ENCODE data around the gene CREB3L2.

CREB3L2 gene

GRCh38 chr7:137920637-137921399 is 81.1 kb downstream of the CREB3L2 start:
- H3K9me3 ChIP-seq (ENCODE audit: control insufficient read depth, insufficient read depth, low read depth, low read length), result no peaks in the 10 kb centered on the region
- H3K27ac ChIP-seq (ENCODE audit: extremely low read depth, low read depth, low read length), result no peak overlapping the region
- POLR2A ChIA-PET, result no interaction called here
- no peak overlapping the region for H3K4me3 ChIP-seq (ENCODE audit: low read depth, low read length)
- H3K36me3 ChIP-seq (ENCODE audit: control insufficient read depth in 2 of 2, insufficient read depth in 1 of 2, low read length in 2 of 2), result peaks cover 0 to 19% of the 10 kb centered on the region in 2 experiments; a peak in 1 of 3 replicates
- TF ChIP-seq, protein P1, sequence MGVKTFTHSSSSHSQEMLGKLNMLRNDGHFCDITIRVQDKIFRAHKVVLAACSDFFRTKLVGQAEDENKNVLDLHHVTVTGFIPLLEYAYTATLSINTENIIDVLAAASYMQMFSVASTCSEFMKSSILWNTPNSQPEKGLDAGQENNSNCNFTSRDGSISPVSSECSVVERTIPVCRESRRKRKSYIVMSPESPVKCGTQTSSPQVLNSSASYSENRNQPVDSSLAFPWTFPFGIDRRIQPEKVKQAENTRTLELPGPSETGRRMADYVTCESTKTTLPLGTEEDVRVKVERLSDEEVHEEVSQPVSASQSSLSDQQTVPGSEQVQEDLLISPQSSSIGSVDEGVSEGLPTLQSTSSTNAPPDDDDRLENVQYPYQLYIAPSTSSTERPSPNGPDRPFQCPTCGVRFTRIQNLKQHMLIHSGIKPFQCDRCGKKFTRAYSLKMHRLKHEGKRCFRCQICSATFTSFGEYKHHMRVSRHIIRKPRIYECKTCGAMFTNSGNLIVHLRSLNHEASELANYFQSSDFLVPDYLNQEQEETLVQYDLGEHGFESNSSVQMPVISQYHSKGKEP (tag by site-specific recombination; IDR thresholded peaks at IDR 0.05), result no peak
- H3K4me1 ChIP-seq (ENCODE audit: control insufficient read depth, insufficient read depth, low read length), result no peaks in the 10 kb centered on the region
- CTCF ChIA-PET, result interaction anchor here (0.7 to 1.2 kb wide), 3 partner anchors 17 to 102 kb away, joined by 3 to 5 read pairs (median 4); no protein-coding TSS in a partner anchor

GRCh38 chr7:137919987-137920386 is 81.9 kb downstream of the CREB3L2 start:
- CTCF ChIA-PET, result interaction anchor here (0.5 to 1.2 kb wide), 3 partner anchors 83 to 264 kb away, joined by 3 to 4 read pairs (median 3); no protein-coding TSS in a partner anchor
- Histone ChIP-seq H3K4me1 (ENCODE audit: control insufficient read depth, insufficient read depth, low read length) (no peaks in the 10 kb centered on the region), H3K9me3 (ENCODE audit: control insufficient read depth, insufficient read depth, low read depth, low read length) (no peaks in the 10 kb centered on the region), H3K36me3 (ENCODE audit: control insufficient read depth in 2 of 2, insufficient read depth in 1 of 2, low read length in 2 of 2) (peaks cover 0 to 18% of the 10 kb centered on the region in 2 experiments; a peak in 1 of 3 replicates), H3K4me3 (ENCODE audit: low read depth, low read length) (no peak overlapping the region), H3K27ac (ENCODE audit: extremely low read depth, low read depth, low read length) (no peak overlapping the region)
- POLR2A ChIA-PET, result no interaction called here
- TF ChIP-seq, protein P2, sequence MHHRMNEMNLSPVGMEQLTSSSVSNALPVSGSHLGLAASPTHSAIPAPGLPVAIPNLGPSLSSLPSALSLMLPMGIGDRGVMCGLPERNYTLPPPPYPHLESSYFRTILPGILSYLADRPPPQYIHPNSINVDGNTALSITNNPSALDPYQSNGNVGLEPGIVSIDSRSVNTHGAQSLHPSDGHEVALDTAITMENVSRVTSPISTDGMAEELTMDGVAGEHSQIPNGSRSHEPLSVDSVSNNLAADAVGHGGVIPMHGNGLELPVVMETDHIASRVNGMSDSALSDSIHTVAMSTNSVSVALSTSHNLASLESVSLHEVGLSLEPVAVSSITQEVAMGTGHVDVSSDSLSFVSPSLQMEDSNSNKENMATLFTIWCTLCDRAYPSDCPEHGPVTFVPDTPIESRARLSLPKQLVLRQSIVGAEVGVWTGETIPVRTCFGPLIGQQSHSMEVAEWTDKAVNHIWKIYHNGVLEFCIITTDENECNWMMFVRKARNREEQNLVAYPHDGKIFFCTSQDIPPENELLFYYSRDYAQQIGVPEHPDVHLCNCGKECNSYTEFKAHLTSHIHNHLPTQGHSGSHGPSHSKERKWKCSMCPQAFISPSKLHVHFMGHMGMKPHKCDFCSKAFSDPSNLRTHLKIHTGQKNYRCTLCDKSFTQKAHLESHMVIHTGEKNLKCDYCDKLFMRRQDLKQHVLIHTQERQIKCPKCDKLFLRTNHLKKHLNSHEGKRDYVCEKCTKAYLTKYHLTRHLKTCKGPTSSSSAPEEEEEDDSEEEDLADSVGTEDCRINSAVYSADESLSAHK (tag by site-specific recombination; IDR thresholded peaks at IDR 0.05), result no peak
- TF ChIP-seq ZNF843 (tag by site-specific recombination; IDR thresholded peaks at IDR 0.05), result no peak
- TF ChIP-seq, protein P3, sequence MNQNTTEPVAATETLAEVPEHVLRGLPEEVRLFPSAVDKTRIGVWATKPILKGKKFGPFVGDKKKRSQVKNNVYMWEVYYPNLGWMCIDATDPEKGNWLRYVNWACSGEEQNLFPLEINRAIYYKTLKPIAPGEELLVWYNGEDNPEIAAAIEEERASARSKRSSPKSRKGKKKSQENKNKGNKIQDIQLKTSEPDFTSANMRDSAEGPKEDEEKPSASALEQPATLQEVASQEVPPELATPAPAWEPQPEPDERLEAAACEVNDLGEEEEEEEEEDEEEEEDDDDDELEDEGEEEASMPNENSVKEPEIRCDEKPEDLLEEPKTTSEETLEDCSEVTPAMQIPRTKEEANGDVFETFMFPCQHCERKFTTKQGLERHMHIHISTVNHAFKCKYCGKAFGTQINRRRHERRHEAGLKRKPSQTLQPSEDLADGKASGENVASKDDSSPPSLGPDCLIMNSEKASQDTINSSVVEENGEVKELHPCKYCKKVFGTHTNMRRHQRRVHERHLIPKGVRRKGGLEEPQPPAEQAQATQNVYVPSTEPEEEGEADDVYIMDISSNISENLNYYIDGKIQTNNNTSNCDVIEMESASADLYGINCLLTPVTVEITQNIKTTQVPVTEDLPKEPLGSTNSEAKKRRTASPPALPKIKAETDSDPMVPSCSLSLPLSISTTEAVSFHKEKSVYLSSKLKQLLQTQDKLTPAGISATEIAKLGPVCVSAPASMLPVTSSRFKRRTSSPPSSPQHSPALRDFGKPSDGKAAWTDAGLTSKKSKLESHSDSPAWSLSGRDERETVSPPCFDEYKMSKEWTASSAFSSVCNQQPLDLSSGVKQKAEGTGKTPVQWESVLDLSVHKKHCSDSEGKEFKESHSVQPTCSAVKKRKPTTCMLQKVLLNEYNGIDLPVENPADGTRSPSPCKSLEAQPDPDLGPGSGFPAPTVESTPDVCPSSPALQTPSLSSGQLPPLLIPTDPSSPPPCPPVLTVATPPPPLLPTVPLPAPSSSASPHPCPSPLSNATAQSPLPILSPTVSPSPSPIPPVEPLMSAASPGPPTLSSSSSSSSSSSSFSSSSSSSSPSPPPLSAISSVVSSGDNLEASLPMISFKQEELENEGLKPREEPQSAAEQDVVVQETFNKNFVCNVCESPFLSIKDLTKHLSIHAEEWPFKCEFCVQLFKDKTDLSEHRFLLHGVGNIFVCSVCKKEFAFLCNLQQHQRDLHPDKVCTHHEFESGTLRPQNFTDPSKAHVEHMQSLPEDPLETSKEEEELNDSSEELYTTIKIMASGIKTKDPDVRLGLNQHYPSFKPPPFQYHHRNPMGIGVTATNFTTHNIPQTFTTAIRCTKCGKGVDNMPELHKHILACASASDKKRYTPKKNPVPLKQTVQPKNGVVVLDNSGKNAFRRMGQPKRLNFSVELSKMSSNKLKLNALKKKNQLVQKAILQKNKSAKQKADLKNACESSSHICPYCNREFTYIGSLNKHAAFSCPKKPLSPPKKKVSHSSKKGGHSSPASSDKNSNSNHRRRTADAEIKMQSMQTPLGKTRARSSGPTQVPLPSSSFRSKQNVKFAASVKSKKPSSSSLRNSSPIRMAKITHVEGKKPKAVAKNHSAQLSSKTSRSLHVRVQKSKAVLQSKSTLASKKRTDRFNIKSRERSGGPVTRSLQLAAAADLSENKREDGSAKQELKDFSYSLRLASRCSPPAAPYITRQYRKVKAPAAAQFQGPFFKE (tag by site-specific recombination; IDR thresholded peaks at IDR 0.05; ENCODE audit: borderline replicate concordance), result no peak
- TF ChIP-seq, protein P4, sequence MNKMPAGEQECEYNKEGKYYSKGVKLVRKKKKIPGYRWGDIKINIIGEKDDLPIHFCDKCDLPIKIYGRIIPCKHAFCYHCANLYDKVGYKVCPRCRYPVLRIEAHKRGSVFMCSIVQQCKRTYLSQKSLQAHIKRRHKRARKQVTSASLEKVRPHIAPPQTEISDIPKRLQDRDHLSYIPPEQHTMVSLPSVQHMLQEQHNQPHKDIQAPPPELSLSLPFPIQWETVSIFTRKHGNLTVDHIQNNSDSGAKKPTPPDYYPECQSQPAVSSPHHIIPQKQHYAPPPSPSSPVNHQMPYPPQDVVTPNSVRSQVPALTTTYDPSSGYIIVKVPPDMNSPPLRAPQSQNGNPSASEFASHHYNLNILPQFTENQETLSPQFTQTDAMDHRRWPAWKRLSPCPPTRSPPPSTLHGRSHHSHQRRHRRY (tag by site-specific recombination; IDR thresholded peaks at IDR 0.05), result no peak
- no peak for TF ChIP-seq HOXC10 (CRISPR knock-in tag; IDR thresholded peaks at IDR 0.05)
- TF ChIP-seq FEZF1 (tag by site-specific recombination; IDR thresholded peaks at IDR 0.05), result no peak
